ENCODE results near the gene AADACL3. TPM values are rescaled to one million over a fixed set of nuclear protein-coding genes. Genes with fewer than 3 reads are reported as not detected.

The AADACL3 gene
- total and polyA plus RNA-seq, 2 donors (not counting 3 experiments of a cell fraction or from before 2014, with no cell fraction given) = not detected

DNA sequence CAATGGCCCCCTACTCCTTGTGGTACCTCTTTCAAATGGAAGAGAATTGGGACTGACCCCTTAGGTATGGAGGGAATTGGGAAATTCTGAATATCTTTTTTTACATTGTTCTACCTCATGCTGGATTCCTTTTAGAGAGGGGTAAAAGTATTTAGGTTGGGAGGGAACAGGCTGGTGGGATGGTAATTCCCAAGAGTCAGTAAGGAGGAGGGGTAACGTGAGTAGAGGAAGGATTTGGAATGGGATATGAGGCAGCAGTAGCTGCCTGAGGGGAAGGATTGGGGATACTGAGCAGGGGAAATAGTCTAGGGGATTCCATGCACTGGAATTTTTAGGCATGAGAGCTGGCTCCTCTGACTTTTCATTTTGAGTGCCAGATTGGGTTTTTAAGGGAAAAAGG is 3.8 kb upstream of the AADACL3 start:
- Histone ChIP-seq H3K27me3 (ENCODE audit: control insufficient read depth in 2 of 2, insufficient read depth in 2 of 2, low read length in 2 of 2) (no peaks in the 10 kb centered on the region), H3K27ac (ENCODE audit: insufficient read depth, low read depth, low read length) (no peak overlapping the region), H3K4me3 (replicated peaks in 1 of 3; ENCODE audit: insufficient read depth in 1 of 3, low read depth in 1 of 3, low read length in 3 of 3) (no peak overlapping the region), H3K9ac (replicated peaks; ENCODE audit: extremely low read depth, insufficient read depth, low read length) (no peak overlapping the region), H4K20me1 (replicated peaks; ENCODE audit: control insufficient read depth, extremely low read depth, insufficient read depth, low read length) (no peaks in the 10 kb centered on the region), H3K36me3 (ENCODE audit: control insufficient read depth in 2 of 2, extremely low read depth in 1 of 2, insufficient read depth in 2 of 2, low read length in 2 of 2) (no peaks in the 10 kb centered on the region), H3K4me1 (ENCODE audit: control insufficient read depth, extremely low read depth, insufficient read depth, low read length) (no peaks in the 10 kb centered on the region), H2AFZ (ENCODE audit: low read depth, low read length) (no peak overlapping the region), H3K9me3 (replicated peaks; ENCODE audit: control insufficient read depth, insufficient read depth, low read length) (no peaks in the 10 kb centered on the region), H3K9me1 (replicated peaks; ENCODE audit: control insufficient read depth, extremely low read depth, insufficient read depth, low read length) (no peaks in the 10 kb centered on the region), H3K4me2 (ENCODE audit: insufficient read depth, low read length) (no peak overlapping the region), H3K79me2 (ENCODE audit: control insufficient read depth, insufficient read depth, low read length) (no peaks in the 10 kb centered on the region)
- TF ChIP-seq GATA2 (IDR thresholded peaks at IDR 0.05; ENCODE audit: insufficient read depth, insufficient read length, low read depth, low read length) = no peak
- no peak for TF ChIP-seq POLR2A (IDR thresholded peaks at IDR 0.05; ENCODE audit: low read depth, low read length)
- TF ChIP-seq EZH2 (IDR thresholded peaks at IDR 0.05; ENCODE audit: borderline replicate concordance, low read depth, low read length, severe bottlenecking) = no peak
- TF ChIP-seq, protein P1, sequence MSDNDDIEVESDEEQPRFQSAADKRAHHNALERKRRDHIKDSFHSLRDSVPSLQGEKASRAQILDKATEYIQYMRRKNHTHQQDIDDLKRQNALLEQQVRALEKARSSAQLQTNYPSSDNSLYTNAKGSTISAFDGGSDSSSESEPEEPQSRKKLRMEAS (IDR thresholded peaks at IDR 0.05; ENCODE audit: insufficient read depth, insufficient read length) = no peak
- TF ChIP-seq POLR2AphosphoS5 (IDR thresholded peaks at IDR 0.05; ENCODE audit: insufficient read depth, low read depth, low read length) = no peak
- TF ChIP-seq, protein P2, sequence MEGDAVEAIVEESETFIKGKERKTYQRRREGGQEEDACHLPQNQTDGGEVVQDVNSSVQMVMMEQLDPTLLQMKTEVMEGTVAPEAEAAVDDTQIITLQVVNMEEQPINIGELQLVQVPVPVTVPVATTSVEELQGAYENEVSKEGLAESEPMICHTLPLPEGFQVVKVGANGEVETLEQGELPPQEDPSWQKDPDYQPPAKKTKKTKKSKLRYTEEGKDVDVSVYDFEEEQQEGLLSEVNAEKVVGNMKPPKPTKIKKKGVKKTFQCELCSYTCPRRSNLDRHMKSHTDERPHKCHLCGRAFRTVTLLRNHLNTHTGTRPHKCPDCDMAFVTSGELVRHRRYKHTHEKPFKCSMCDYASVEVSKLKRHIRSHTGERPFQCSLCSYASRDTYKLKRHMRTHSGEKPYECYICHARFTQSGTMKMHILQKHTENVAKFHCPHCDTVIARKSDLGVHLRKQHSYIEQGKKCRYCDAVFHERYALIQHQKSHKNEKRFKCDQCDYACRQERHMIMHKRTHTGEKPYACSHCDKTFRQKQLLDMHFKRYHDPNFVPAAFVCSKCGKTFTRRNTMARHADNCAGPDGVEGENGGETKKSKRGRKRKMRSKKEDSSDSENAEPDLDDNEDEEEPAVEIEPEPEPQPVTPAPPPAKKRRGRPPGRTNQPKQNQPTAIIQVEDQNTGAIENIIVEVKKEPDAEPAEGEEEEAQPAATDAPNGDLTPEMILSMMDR (IDR thresholded peaks at IDR 0.05; ENCODE audit: extremely low read depth in 1 of 2, insufficient read depth in 1 of 2, low read depth in 1 of 2, low read length in 2 of 2) = no peak
- no peak for TF ChIP-seq MYC (IDR thresholded peaks at IDR 0.05; ENCODE audit: low read depth, low read length)
- no peak for TF ChIP-seq JUN (IDR thresholded peaks at IDR 0.05; ENCODE audit: borderline replicate concordance, insufficient read depth, insufficient read length, low read depth)
- TF ChIP-seq FOS (IDR thresholded peaks at IDR 0.05; ENCODE audit: borderline replicate concordance, insufficient read depth, low read length) = no peak
- ChIA-PET POLR2A (no interaction called here), CTCF (no interaction called here)
- dilution Hi-C loops (cut with MboI; ENCODE audit: extremely low pct_ligation_motif_present, low sequenced_read_pairs) = no loop called here
- BruUV-seq (replicated peaks) = no TSS peak
- DNase-seq (ENCODE audit: low read depth, low spot score) = no peak
- FAIRE-seq = no peak
- intact Hi-C loops (cut with micrococcal nuclease) = no loop called here
